Activated CD4-positive, alpha-beta T cell treated with anti-CD3 and anti-CD28 coated beads for 4 hours (primary cell): ENCODE measurements around the gene LRRK1.

Experiments used
- DNase-seq, 2 donors: peaks; one replicate each; pipeline ENCODE4 v3.0.0-alpha.2; 2020

Gene LRRK1

DNA sequence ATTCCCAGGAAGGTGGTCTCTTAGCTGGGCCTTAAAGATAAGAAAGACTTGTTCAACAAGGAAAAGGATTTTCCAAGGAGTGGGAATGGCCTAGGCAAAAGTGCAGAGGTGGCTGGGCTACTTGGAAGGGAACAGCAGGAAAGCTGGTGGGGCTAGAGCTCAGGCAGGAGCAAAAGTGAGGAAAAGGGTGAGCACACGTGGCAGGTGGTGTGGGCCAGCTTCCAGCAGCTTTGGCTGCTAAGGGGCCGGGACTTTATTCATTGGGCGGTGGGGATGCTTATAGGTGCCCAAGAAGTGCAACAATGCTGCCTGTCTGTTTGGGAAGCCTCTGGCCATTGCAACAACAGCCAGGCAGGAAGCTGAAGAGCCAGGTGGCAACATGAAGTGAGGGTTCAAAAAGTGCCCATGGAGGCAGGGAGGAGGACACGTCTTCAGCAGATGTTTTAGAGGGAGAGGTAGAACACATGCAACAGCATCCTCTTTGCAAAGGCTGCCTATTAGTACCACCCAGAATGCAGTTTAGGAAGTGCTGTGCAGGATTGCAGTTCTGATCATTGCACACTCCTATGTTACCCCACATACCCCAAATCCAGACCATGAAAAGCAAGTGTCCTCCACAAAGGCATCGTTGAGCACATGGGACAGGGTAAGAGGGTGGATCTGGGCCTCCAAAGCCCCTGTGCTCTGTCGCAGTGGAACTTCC, 25.7 kb upstream of the LRRK1 start:
- no peak for DNase-seq

DNA sequence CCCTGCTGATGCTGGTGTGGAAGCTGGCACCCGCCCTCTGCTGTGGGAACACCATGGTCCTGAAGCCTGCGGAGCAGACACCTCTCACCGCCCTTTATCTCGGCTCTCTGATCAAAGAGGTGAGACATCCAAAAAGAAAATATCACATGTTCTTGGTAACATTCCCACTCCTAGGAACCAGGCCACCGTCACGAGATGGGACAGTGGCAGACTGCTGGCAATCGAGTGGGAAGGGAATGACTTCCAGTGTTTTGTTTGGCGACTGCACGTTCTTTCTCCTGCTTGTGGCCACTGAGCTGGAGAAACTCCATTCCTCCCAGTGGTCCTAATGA, 25.2 kb upstream of the LRRK1 start:
- DNase-seq: no peak

DNA sequence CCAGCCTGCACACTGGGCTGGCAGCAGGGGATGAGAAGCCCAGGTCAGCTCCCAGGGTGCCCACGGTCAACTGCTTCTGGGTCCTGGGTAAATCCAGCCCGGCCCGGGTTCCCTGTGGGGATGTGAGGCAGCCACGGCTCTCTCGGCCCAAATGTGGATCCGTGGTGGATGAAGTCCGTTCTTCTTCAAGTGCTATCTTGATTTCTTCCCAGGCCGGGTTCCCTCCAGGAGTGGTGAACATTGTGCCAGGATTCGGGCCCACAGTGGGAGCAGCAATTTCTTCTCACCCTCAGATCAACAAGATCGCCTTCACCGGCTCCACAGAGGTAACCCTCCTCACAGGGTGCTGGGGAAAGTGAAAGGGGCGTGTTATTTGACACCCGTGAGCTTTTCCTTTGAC, 23.4 kb upstream of the LRRK1 start:
- no peak for DNase-seq

DNA sequence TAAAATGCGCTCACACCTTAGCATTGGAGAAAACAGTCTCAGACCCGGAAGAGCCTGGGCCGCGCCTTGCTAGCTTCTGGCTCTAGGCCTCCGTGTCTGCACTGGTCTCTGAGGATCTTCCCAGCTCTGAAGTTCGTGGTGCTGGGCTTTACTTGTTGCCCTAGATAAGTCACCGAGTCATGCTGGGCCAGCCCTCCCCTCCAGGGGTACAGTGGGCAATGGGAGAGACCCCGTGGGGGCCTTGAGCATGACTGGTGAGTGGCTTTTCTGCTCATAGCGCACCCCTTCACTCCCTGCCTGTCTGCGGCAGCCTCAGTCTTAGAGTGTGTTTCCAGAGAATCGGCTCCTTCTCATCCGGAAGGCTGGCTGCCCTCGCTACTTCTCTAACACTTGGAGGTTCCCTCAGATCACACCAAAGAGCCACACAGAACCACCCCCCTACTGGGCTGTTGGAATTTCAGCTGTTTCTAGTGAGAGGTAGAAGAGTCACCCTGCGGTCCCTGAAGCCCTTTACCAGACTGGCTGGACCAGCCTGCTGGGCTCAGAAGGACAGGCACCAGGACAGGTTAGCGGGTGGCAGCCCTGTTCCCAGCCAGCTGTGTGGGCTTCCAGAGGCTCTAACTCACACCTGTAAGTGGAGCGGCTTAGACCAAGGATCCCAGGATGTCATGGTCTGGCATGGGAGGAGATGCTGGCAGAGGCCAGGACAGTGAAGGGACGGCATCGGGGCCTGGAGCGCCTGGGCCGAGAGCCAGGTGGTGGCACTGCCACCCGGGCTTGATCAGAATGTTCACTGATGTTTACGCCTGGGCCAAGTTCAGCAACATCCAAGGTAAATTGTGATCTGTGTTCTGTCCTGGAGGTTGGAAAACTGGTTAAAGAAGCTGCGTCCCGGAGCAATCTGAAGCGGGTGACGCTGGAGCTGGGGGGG, 21.7 kb upstream of the LRRK1 start:
- DNase-seq: no peak

DNA sequence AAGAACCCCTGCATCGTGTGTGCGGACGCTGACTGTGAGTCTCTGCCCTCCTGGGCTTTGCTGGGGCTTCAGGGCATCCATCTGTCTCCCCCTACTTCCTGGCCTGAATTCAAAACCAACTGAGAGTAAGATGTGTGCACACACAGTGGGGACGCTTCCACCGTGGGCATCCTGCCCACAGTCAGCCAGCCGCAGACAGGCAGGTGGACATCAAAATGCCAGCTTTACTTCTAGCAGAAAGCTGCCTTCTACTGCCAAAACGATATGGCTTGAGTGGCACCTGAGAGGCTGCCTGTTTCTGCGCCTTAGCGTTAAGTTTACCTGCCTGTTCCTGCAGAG, 21.0 kb upstream of the LRRK1 start:
- no peak for DNase-seq

DNA sequence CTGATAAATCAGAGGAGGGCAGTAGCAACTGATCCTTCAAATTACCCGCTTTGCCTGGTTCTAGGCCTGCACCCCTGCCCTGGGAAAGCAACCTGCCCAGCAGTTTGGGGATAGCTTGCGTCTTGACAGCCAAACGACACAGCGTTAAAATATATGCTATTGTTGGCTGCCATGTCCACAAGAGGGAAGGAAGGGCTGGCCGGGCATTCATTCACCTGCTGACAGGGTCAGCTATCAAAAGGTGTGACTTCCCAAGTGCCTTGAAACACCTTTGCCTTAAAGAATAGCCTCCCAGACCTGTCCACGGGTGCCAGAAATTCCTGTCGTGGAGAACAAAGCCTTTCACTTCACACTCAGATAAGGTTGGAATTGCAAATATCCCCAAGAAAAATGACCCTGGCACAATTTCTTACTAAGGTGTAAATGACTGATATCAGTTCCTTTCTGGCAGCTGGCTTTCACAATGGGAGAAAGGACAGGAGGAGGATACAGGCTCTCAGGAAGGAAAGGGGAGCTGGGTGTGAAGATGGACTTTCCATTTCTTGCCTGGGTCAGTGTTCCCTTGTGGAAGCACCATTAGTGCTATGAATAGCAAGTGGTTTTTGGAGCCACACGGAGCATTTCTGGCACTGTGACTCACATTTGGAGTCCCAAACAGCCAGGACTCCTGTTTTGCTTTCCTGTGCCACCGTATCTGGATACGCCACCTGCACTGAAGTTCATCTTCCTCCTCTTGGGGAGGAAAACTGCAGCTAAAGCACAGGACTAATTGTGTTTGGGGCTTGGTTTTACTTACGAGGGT, 20.3 kb upstream of the LRRK1 start:
- no peak for DNase-seq

DNA sequence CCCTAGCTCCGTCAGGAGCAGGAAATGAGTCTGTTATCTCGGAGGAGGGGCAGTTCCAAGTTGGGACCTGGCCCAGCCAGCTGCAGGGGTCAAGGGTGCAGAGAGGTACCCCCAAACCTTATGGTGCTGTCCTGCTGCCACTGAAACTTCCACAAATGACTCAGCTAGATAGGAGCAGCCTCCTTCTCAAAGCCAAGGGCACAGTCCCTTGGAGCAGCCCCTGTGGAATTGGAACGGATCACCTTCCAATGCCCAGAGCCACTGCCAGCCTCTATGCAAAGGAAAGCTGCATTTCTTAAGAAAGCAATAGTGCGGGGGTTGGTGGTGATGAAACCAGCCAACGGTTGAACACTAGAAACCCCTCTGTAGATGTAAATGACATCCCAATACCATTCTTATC, 19.6 kb upstream of the LRRK1 start:
- DNase-seq: no peak

DNA sequence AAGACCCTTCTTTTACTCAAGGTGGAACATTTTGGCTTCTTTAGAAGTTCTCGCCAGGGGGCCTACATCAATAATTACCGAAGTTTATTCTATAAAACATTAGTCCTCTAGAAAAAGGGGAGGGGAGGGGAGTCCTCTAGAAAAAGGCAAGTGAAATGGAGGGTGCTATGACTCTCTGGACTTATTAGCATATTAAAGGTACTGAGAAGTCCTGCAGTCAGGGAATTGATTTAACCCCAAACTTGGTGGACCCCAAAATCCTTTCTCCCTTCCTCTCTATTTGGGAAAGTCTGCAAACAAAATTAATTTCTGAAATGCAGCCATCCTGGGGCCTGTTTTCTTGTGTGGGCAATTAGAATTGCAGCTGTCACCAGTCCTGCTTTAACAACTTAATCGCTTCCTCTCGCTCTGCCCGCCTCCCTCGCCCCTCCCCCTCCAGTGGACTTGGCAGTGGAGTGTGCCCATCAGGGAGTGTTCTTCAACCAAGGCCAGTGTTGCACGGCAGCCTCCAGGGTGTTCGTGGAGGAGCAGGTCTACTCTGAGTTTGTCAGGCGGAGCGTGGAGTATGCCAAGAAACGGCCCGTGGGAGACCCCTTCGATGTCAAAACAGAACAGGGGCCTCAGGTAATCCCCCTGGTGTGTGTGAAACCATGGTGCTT, 18.9 kb upstream of the LRRK1 start:
- DNase-seq: no peak

DNA sequence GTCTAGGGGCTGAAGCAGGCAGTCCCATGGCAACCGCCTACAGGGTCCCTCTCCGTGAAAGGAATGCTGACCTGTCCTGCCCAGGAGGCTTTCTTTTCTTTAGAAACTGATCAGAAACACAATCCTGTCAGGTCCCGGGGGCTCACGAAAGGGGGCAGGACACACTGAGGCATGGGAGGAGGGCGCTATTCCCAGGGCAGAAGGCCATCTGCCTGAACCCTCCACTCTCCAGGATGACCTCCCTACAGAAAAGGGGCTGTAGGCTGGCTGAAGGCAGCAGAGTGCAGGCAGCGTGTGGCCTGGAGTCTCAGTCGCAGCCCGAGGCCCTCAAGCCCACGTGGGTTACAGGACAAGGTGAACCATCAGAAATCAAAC, 18.4 kb upstream of the LRRK1 start:
- no peak for DNase-seq

DNA sequence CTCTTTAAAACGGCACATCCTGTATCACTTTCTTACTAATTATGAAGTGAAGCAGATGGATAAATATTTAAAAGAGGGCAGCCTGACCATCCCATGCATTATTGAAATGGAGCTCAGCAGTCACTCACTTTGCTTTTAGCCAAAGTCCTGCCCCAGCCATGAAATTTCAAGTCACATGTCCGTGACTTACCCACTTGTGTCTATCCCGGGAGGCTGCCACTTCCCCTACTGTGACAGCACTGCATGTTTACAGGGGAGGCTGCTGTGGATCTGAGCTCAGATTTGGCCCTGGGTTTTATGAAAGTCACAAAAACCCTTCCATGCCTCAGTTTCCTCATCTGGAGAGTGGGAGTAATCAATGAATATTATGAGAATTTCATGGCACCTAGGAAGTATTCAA, 17.9 kb upstream of the LRRK1 start:
- no peak for DNase-seq

DNA sequence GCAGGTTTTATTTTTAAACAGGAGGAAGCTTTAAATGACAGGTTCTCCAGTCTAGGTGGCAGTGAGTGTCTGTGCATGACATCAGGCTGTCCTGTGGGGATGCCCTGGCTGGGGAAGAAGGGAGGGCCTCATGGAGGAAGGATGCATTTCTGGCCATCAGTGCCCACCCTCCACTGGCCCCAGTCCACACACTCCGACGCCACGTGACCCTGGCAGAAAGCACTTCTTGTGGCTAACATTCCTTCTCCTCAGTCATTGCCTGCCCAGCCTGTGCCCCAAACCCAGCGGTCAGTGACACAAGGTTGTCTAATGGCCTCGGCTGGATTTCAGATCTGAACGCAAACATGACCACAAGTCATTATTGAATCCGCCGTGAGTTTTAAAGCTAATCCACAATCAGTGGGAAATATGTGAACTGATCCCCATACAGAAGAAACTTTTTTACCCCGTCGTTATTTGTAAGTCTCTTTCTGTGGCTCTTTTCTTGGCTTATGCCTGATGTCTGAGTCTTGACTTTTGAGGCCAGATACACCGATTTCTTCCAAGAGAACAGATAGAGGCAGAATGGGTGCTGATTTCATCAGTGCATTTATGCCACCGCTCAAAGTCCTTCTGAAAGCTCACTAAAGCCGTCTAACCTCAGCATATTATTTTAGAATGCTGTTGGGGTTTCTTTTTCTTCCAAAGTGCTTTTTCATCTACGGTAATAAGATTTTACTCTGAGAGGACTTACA, 17.3 kb upstream of the LRRK1 start:
- no peak for DNase-seq

DNA sequence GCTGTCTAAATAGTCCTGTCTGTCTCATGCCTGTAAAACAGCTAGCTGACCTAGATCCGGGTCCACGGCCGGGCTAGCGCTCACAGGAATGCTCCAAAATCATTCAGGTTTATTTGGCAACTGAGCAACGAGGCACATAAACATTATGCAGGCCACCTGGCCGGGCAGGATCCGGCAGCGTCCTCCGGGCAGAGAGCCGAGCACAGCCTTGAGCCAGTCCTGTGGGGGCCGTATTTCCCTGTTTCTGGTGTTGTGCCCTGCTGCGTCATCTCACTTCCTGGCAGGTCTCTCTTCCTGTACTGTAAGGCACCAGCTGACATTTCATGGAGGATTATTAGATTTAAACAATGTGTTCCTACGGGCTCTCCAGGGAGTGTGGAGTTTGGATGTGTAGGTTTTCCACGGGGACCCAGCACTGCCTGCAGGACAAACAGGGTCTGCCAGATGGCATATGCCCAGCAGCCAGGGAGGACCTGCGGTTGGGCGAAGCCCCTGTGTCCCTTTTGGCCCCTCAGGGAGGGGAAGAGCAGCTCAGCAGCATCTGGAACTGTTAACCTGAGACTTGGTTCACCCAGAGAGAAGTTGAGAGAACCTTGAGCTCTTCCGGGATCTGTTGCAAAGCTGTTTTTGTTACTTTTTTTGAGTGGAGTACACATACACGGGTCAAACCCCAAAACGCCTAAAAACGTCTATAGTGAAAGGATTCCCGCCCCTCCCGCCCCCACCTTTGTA, 16.6 kb upstream of the LRRK1 start:
- DNase-seq: no peak

DNA sequence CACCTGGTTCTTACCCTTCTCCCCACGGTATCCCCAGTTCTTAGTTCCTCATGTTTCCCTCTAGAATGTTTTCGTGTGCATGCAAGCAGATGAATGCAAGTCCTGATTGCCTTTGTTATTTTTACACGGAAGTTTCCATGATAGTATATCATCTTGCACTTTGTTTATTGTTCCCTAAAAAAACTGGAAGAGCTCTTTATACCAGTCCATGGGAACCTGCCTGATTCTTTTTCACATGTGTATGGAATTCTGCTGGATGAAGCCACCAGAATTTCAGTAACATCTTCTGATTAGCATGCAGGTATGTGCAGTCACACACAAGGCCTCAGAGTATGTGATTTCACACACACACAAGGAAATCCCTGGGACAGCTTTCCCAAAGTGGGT, 16.0 kb upstream of the LRRK1 start:
- no peak for DNase-seq

DNA sequence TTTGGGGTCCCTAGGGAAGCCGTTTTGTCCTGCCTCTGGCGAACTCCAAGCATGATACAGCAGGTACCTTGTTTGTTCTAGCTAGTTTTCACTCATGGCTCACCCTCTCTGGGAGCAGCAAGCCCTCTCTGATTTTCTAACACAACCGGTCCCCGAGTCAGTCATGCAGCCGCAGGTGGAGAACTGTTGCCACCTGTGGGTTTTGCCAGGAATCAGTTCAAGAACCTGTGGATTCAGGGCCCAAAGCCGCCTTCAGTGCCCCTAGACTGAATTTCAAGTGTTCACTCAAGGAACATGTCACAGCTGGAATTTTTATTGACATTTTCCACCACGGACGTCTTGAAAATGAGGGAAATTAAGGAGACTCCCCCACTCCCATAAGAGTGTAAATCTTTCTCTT, 13.3 kb upstream of the LRRK1 start:
- DNase-seq: no peak

DNA sequence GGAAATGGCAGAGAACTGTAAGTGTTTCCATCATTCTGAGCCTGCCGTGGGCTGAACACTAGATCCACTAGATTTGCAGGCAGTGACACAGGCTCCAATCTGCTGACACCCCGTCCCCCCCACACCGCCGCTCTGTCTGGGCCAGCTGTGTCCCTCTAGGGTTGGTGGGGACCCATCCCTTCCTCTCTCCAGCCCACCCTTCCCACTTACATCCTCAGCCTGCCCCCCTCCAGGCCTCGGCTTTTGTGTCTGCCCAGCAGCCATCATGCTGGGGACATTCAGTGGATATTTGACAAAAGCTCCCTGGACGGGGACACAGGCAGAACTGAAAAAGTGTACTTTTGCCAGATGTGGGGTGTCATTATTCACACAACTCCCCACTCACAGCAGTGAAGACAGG, 10.7 kb upstream of the LRRK1 start:
- DNase-seq: no peak

DNA sequence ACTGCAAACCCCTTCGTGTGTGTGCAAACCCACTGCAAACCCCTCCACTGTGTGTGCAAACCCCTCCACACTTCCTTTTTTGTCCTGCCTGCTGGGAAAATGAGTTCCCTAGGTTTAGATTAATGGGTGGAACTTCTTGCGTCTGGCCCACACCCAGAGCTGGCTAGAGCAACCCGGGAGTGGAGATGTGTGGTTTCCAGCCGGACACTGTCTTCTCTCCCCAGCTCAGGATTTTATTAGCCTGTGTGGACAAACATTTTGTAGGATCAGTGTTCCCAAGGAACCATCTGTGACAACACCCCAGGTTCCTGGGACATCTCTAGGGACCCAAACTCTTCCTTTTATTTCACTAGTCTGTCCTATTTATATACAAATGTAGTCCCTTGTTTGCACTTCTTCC, 9.6 kb upstream of the LRRK1 start:
- DNase-seq: no peak

DNA sequence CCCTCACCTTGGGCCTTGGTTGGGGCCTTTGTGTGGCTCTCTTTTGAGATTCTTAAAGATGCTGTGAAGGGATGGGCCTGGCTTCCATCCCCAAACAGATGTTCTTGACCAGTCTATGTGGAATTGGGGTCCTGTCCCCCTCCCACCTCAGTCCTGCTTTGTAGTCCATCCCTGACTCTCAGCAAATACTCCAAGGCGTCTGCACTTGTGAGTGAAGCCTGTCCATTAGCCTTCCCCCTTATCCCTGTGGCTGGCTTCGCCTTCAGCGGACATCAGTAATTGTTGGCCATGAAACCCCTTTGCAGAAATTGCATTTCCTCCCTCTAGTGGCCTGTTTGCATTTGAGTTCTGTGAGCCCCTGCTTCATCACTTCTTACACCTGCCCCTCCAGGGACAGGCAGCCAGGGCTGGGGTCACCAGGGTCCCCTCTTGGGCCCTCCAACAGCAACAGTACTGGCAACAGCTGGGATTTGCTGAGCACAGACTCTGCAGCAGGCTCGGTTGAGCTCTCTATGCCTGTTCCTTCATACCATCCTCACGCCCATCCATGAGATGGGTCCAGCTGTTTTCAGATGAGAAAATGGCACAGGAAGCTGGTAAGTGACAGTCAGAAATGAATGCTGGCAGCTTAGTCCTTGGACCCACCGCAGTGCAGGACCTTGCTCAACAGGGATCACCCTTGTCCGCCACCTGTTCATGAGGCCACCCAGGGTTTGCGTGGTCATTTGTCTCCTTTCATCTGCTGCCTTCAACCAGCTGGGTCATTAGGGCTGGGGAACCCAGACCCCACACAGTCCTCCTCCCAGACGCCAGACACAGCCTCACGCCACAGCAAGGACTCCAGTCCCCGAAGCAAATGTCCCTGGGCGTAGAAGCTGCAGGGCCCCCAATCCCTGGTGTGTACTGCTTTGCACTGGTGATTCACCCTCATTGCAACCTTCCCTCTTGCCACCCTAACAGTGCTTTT, 8.9 kb upstream of the LRRK1 start:
- no peak for DNase-seq

DNA sequence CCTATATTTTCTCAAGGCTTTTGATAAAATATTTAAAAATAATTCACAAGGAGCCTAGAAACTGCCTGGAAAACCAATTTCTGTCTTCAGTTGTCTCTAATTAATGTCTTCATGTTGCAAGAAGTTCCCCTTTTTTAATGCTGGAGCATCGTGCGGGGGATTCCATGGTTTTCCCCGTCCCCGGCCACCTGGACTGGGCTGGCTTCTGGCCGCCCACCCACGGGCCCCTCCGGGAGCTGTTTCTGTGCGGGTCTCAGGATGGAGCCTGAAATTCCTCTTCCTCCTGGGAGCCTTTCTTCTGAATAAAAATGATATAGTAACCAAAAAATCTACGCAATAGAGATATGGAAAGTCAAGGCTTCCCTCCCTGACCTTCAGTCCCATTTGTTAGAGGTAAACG, 8.1 kb upstream of the LRRK1 start:
- DNase-seq: no peak

DNA sequence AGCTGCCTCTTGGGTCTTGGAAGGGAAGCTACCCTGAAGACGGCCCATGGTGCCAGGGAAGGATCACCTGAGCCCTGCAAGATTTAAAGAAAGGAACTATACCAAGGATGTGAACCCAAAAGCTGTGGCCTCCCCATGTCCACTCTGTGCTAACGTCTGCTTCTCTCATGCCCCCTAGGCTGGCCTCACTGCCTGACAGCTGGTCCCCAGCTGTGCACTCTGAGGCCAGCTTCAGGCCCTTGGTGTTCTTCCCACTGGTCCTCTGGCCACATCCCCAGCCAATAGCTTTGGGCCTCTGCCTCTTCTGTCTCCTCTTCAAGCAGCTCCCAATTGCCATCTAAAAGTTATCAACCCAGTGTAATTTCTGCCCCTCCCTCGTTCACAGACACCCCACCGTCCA, 5.2 kb upstream of the LRRK1 start:
- no peak for DNase-seq

DNA sequence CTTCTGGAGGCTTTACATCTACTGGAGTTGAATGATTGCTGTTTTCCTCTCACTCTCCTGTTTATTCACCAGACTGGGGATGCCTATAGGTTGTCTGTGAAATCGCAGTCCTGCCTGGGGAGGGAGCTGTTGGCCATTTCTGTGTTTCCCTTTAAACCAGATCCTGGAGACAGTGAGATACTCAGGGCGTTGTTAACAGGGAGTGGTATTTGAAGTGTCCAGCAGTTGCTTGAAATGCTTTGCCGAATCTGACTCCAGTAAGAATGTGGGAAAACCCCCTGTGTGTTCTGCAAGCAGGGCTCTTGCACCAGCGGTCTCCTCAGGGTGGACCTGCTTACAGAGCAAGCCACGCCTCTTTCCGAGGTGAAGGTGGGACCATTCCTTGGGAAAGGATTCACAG, 4.3 kb upstream of the LRRK1 start:
- no peak for DNase-seq
